GM21360 (cell line): ENCODE measurements around the gene BEST3.

ENCODE experiments used
- ATAC-seq: cut with Tn5 transposase; IDR thresholded peaks from one replicate; pipeline ENCODE4 v1.9.1; 2021; ENCODE audit warnings: mild to moderate bottlenecking, moderate library complexity; ENCODE audit not compliant: unreplicated experiment

The BEST3 gene

GRCh38 chr12:69655616-69656340, 43.3 kb downstream of the BEST3 start:
- ATAC-seq = no peak

DNA sequence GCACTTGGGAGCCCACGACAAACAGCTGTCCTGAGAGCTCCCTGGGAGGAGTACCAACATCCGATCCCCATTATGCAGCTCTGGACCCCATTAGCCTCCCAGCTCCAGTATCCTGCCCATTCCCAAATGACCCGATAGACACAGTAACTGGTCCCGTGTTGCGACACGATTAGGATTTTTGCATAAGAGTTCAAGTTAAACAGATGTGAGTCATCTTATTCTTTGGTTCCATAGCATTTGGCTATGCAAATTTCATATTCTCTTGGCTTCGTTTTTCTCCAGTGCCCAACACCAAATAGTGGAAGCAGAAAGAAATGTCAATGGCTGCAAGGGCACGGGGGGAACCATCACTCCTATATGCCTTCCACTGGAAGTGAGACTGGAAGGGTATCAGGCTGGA, 45.4 kb downstream of the BEST3 start:
- no peak for ATAC-seq

DNA sequence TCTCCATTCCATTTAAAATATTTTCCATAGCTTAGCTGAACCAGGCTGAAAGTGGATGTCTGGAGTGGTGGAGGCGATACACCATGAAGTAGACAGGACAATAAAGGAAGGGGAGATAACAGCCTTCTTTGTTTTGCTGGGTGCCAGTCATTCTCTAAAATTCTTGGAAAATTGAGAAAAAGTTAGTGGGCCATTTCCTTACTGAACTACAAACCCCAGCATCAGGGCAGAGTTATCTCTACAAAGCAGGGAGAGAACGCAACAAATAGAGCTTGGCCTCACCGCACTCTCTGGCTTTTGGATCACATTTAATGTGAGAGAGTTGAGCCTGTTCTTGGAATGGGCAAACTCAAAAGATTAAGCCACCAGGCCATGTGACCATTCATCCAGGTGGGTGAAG, 47.2 kb downstream of the BEST3 start:
- no peak for ATAC-seq

- ATAC-seq = no peak
Observed at GRCh38 chr12:69649529-69649928, 49.6 kb downstream of the BEST3 start.

DNA sequence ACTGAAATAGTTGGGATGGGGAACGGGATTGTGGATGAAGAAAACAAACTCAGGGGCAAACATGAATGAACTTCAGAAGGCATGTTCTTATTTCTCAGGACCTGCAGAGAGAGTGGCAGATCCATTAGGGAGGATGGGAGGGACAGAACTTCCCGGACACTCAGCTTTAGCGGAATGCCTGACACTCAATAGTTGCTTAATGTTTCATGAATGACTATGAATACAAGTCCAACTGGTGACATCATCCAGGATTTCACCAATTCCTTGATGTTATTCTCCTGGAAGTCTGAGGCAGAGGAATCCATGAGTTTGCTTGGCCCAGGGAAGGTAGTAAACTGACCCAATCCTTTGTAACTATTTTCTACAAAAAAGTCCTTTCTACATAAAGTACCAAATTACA, 50.6 kb downstream of the BEST3 start:
- ATAC-seq = no peak

DNA sequence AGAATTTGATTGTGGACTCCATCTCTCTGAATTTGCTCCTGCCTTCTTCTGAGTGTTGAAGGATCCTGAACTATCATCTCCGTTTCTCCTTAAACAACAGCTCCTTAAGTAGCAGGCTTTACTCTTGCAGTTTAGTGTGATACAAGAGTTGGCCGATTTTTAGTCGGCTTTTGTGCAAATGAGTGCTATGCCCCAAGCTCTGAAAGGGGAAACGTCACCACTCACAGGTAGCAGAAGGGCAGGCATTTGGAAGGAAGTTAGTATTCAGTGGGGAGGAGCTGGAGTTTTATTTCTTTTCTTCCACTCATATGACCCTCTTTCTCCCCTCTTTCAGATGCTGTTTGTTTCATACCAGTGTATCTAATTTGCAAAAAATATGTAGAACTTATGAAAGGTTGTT, 51.9 kb downstream of the BEST3 start:
- ATAC-seq = no peak

- no peak for ATAC-seq
Observed at GRCh38 chr12:69645031-69645430, 54.1 kb downstream of the BEST3 start.

DNA sequence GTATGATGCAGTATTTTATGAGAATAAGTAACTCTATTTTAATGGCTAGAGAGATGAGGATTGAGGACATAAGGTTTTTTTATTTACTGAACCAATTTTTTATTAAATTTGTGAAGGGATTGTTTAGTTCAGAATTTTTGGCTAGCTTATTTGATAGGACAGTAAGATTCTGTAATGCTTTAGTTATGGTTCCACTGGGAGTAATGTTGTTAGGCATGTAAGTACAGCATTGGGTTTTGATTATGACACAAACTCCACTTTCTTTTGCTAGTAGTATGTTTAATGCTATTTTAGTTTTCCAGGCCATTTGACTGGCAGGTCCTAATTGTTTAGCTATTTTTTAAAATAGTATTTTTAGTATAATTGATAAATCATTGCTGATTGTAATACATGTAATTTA, 54.6 kb downstream of the BEST3 start:
- ATAC-seq = no peak

DNA sequence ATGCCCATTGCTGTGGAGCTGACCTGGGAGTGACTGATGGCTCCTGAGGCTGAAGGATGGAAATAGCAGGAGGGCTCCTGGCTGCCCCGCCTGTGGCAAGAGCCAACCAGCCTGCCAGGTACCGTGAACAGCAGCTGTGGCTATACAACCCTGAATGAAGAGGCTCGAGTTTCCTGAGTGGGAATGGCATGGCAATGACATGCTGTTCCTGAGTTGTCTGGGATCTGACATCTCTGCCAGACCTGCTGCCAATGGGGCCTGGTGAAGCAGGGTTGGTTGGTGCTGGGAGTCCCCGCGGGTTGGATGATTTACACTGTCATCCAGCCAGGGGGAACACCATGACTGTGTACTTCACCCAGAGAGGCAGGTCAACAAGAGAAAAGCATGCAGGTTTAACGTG, 56.6 kb downstream of the BEST3 start:
- ATAC-seq = no peak

DNA sequence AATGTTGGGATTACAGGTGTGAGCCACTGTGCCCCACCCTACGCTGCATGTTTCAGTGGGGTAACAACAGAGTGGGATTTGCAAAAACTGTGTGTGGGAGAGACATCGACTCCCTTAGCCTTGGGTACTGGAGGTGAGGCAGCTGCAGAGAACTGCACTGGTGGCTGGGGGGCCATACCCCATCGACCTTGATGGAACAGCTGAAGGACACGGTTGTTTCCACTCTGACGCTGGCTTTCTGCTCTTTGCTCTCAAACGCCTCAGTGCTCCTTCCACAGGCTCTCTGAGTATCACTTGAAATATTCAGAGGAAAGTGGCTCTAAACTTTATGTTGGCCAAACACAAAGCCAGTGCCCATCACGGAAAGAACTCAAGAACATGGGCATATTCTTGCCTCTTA, 57.6 kb downstream of the BEST3 start:
- ATAC-seq = no peak

- ATAC-seq = peak; percentile 69
Observed at GRCh38 chr12:69639400-69640016, 59.6 kb downstream of the BEST3 start.

DNA sequence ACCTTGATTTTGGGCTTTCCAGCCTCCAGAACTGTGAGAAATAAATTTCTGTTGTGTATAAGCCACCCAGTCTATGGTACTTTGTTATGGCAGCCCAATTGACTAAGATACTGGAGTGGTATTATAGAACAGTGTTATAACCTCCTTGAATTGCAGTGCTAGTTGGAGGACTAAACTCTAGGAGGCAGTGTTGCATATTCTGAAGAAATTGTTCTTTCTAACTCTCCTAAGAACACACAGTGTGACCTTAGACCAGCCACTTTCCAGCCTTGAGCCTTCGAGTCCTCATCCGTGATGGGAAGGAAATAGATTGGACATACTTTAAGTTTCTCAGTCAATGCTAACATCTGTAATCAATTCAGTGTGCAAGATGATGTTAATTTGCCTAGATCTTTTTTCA, 66.0 kb downstream of the BEST3 start:
- ATAC-seq = no peak

- ATAC-seq = no peak
Observed at GRCh38 chr12:69630191-69630590, 68.9 kb downstream of the BEST3 start.

DNA sequence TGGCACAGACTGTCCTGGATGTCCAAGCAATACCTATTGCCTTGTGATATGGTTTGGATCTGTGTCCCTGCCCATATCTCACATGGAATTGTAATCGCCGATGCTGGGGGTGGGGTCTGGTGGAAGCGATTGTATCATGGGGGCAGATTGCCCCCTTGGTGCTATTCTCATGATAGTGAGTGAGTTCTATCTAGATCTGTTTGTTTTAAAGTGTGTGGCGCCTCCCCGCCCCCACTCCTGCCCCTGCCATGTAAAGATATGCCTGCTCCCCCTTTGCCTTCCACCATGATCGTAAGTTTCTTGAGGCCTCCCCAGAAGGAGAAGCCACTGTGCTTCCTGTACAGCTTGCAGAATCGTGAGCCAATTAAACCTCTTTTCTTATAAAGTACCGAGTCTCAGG, 71.6 kb downstream of the BEST3 start:
- ATAC-seq = no peak

- ATAC-seq = no peak
Observed at GRCh38 chr12:69623970-69624369, 75.1 kb downstream of the BEST3 start.

GRCh38 chr12:69621551-69621950, 77.6 kb downstream of the BEST3 start:
- ATAC-seq = no peak

- ATAC-seq = no peak
Observed at GRCh38 chr12:69620921-69621320, 78.2 kb downstream of the BEST3 start.

DNA sequence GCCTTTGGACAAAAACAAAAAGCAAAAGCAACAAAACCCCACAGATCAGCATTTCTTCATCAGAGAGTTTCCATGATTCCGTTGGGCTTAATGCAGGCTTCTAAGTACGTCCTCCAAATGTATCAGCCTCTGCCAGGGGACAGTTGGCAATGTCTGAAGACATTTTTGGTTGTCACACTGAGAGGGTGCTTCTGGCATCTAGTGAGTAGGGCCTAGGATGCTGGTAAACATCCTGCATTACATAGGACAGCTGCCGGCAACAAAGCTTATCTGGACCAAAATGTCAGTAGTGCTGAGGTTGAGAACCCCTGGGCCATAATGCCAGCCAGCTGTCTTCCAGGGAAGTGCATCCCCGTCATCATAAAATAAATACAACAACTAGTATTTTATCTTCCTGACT, 79.0 kb downstream of the BEST3 start:
- ATAC-seq = no peak

DNA sequence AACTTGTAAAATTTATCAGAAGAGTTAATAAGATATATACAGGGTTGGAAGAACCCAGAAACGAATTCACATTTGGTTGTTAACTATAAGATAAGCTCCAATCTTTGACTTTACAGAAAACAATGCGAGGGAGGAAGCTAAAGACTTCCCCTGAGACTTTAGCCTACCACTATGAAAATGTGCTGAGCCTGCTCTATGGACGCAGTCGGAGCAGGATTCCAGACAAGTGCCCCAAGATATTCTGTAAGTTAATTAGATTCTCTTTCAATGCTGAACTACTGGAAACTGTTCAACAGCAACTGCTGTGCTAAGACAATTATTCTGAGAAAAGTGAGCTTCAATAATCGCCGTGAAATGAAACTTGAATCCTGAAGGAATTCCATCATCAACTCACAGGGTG, 80.1 kb downstream of the BEST3 start:
- ATAC-seq = no peak

GRCh38 chr12:69616025-69616424, 83.1 kb downstream of the BEST3 start:
- no peak for ATAC-seq

DNA sequence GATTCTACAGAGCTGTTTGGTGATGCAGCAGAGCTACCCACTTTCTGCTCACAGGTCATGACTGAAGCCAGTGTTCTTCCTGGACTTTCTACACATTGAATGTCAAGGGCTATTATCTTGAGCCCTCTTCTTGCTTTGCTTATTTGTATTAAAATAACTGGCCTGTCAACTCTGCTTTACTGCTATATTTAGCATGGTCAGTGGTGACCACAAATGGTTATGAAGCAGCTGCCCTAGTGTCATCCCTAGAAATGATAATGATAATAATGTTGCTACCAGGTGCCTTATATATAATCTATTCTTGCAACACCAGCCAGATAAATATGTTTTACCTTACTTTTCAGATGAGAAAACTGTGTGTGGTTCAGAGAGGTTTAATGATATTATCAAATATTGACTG, 85.8 kb downstream of the BEST3 start:
- no peak for ATAC-seq

GRCh38 chr12:69610729-69611128, 88.4 kb downstream of the BEST3 start, which contains the start of gene LRRC10:
TSS of gene LRRC10 (minus strand) at chr12:69610907. CDS start at chr12:69610838, 69 bp downstream.
- no peak for ATAC-seq

- no peak for ATAC-seq
Observed at GRCh38 chr12:69610126-69610525, 89.0 kb downstream of the BEST3 start.
